HL-60/S4 treated with retinoic acid at 250 ng/mL for 4 days and 3 days (cell line): Measurements from ENCODE around the gene HEBP1.

Source experiments
- in situ Hi-C: fragments of 300-500 bp; cut with MboI; formaldehyde crosslinking; loops from 2 replicates; pipeline ENCODE4 v1.7.0; 2022; ENCODE audit warnings: low sequenced_read_pairs

HEBP1 gene

GRCh38 chr12:13024531-13024916, 24.5 kb upstream of the HEBP1 start:
- in situ Hi-C loops: loop anchor here (10.0 kb wide), 1 partner anchor 190 kb away; no protein-coding TSS in a partner anchor

- in situ Hi-C loops: loop anchor here (10.0 kb wide), 1 partner anchor 191 kb away; no protein-coding TSS in a partner anchor
Measured at GRCh38 chr12:13023811-13024530, 23.9 kb upstream of the HEBP1 start.

GRCh38 chr12:13022851-13023271, 22.8 kb upstream of the HEBP1 start:
- in situ Hi-C loops: loop anchor here (10.0 kb wide), 1 partner anchor 192 kb away; no protein-coding TSS in a partner anchor

- in situ Hi-C loops: no loop called here
Measured at GRCh38 chr12:13011098-13011497, 11.0 kb upstream of the HEBP1 start.

GRCh38 chr12:13008741-13009380, 8.8 kb upstream of the HEBP1 start:
- in situ Hi-C loops: no loop called here

GRCh38 chr12:13007496-13008233, 7.6 kb upstream of the HEBP1 start:
- in situ Hi-C loops: no loop called here

- in situ Hi-C loops: no loop called here
Measured at GRCh38 chr12:13005649-13006048, 5.6 kb upstream of the HEBP1 start.

- in situ Hi-C loops: no loop called here
Measured at GRCh38 chr12:13004986-13005385, 4.9 kb upstream of the HEBP1 start.

- in situ Hi-C loops: no loop called here
Measured at GRCh38 chr12:13004361-13004760, 4.3 kb upstream of the HEBP1 start.

- in situ Hi-C loops: no loop called here
Measured at GRCh38 chr12:13002301-13003097, 2.4 kb upstream of the HEBP1 start.

- in situ Hi-C loops: no loop called here
Measured at GRCh38 chr12:13001775-13002040, 1.6 kb upstream of the HEBP1 start.

GRCh38 chr12:13000925-13001774, 1.1 kb upstream of the HEBP1 start:
- in situ Hi-C loops: no loop called here

- in situ Hi-C loops: no loop called here
Measured at GRCh38 chr12:13000616-13000924, 505 bp upstream of the HEBP1 start.

- in situ Hi-C loops: loop anchor here (25.0 kb wide), 1 partner anchor 637 kb away; the partner anchor contains the start of genes BORCS5 and MANSC1
Measured at GRCh38 chr12:12999271-12999958, 650 bp downstream of the HEBP1 start.

GRCh38 chr12:12998248-12998647, 1.8 kb downstream of the HEBP1 start:
- in situ Hi-C loops: loop anchor here (25.0 kb wide), 1 partner anchor 636 kb away; the partner anchor contains the start of genes BORCS5 and MANSC1

GRCh38 chr12:12997734-12998133, 2.3 kb downstream of the HEBP1 start:
- in situ Hi-C loops: loop anchor here (25.0 kb wide), 1 partner anchor 635 kb away; the partner anchor contains the start of genes BORCS5 and MANSC1

- in situ Hi-C loops: loop anchor here (25.0 kb wide), 1 partner anchor 635 kb away; the partner anchor contains the start of genes BORCS5 and MANSC1
Measured at GRCh38 chr12:12997156-12997555, 2.9 kb downstream of the HEBP1 start.

- in situ Hi-C loops: loop anchor here (25.0 kb wide), 1 partner anchor 634 kb away; the partner anchor contains the start of genes BORCS5 and MANSC1
Measured at GRCh38 chr12:12996209-12996608, 3.9 kb downstream of the HEBP1 start.

GRCh38 chr12:12995088-12995487, 5.0 kb downstream of the HEBP1 start:
- in situ Hi-C loops: loop anchor here (25.0 kb wide), 1 partner anchor 633 kb away; the partner anchor contains the start of genes BORCS5 and MANSC1
